GM12878 (cell line): ENCODE results near the gene INHBB. TPM values are rescaled to one million over a fixed set of nuclear protein-coding genes. Genes with fewer than 3 reads are reported as not detected.

Experiments used
- ATAC-seq: fragments of 200-7000 bp; cut with Tn5 transposase; 3 replicates; pipeline ENCODE4 v1.9.1; 2020; ENCODE audit warnings: mild to moderate bottlenecking, moderate library complexity
- BruUV-seq: library from RNA; stranded (reverse); fragments of 400-500 nt; replicated peaks from 2 replicates; lab custom pipeline; 2021; lab: Mats Ljungman, UMichigan
- CTCF ChIA-PET: fragments of 300-600 bp; sonication (Branson Sonifier 250); formaldehyde crosslinking; extraction: SDS; loops from one replicate; lab custom pipeline; 2021; ENCODE audit warnings: inconsistent platforms; lab: Yijun Ruan, JAX
- POLR2A ChIA-PET: fragments of 350-600 bp; formaldehyde crosslinking; extraction: SDS; loops from one replicate; lab custom pipeline; 2021; ENCODE audit warnings: inconsistent platforms; lab: Charles Lee
- RAD21 ChIA-PET: fragments of 300-600 bp; sonication (Branson Sonifier 250); formaldehyde crosslinking; loops from one replicate; lab custom pipeline; 2023; ENCODE audit warnings: antibody characterized with exemption; ENCODE audit not compliant: unreplicated experiment; lab: Charles Lee
- SMC1A ChIA-PET: fragments of 300-600 bp; sonication (Branson Sonifier 250); formaldehyde crosslinking; loops from one replicate; lab custom pipeline; 2023; ENCODE audit not compliant: unreplicated experiment, uncharacterized antibody; lab: Charles Lee
- DNase-seq: peaks from one replicate; pipeline ENCODE4 v3.0.0-alpha.2; 2011; ENCODE audit warnings: low read depth, low spot score
- FAIRE-seq: peaks from 3 replicates; lab custom pipeline; 2011; peaks lifted over from hg19 to GRCh38; lab: Jason Lieb, UNC
- H2AFZ ChIP-seq: 2 replicates; pipeline ENCODE4 v1.6.0; 2011; ENCODE audit warnings: low read depth, low read length, control low read depth; ENCODE audit not compliant: control insufficient read depth
- H3K27ac ChIP-seq: 2 replicates; pipeline ENCODE4 v1.5.1; 2011; ENCODE audit warnings: control low read depth; ENCODE audit not compliant: control insufficient read depth, insufficient read depth
- H3K27me3 ChIP-seq, 2 experiments: replicated peaks in 1 of 2; 2 replicates each; pipeline versions ENCODE4 v1.6.0 to v1.6.1; 2011; ENCODE audit warnings: low read length in 1 of 2; ENCODE audit not compliant: control insufficient read depth in 2 of 2, insufficient read depth in 2 of 2
- H3K36me3 ChIP-seq, 2 experiments: 2 replicates each; pipeline ENCODE4 v1.5.1; 2011; ENCODE audit warnings: low read length in 1 of 2; ENCODE audit not compliant: control insufficient read depth in 2 of 2, insufficient read depth in 2 of 2
- H3K4me1 ChIP-seq: 2 replicates; pipeline ENCODE4 v1.6.1; 2011; ENCODE audit warnings: mild to moderate bottlenecking, low read length, moderate library complexity, mixed read lengths; ENCODE audit not compliant: control insufficient read depth, insufficient read depth
- H3K4me2 ChIP-seq: 2 replicates; pipeline ENCODE4 v1.6.0; 2011; ENCODE audit warnings: control low read depth; ENCODE audit not compliant: control insufficient read depth, insufficient read depth
- H3K4me3 ChIP-seq: fragments of 200-600 bp; sonication (generic); 2 replicates; pipeline ENCODE4 v1.5.1; 2016
- H3K79me2 ChIP-seq: 2 replicates; pipeline ENCODE4 v1.6.0; 2011; ENCODE audit warnings: low read length; ENCODE audit not compliant: control insufficient read depth, insufficient read depth
- H3K9ac ChIP-seq: 2 replicates; pipeline ENCODE4 v1.8.0; 2011; ENCODE audit warnings: low read length, control low read depth, mixed read lengths; ENCODE audit not compliant: control insufficient read depth, insufficient read depth
- H3K9me3 ChIP-seq: replicated peaks from 3 replicates; pipeline ENCODE4 v1.5.1; 2011; ENCODE audit warnings: mild to moderate bottlenecking, low read length; ENCODE audit not compliant: control insufficient read depth, insufficient read depth
- H4K20me1 ChIP-seq: 2 replicates; pipeline ENCODE4 v1.6.0; 2011; ENCODE audit not compliant: control insufficient read depth, insufficient read depth
- BACH1 ChIP-seq: fragments of 450-650 bp; IDR thresholded peaks from 2 replicates; pipeline ENCODE4 v1.6.1; 2017; ENCODE audit warnings: mild to moderate bottlenecking, borderline replicate concordance
- BCL11A ChIP-seq: IDR thresholded peaks from 2 replicates; pipeline ENCODE4 v1.6.1; 2011; ENCODE audit warnings: low read depth, low read length
- BHLHE40 ChIP-seq, 2 experiments: fragments of 450-650 bp in 1 of 2; IDR thresholded peaks; 2 replicates each; pipeline ENCODE4 v1.6.1; 2011 to 2017; ENCODE audit warnings: low read depth in 2 of 2, borderline replicate concordance in 1 of 2, improper control_type of control experiment in 1 of 2, low read length in 1 of 2, mild to moderate bottlenecking in 1 of 2
- JUNB ChIP-seq: IDR thresholded peaks from 2 replicates; pipeline ENCODE4 v1.6.1; 2016; ENCODE audit warnings: antibody characterized with exemption, mild to moderate bottlenecking
- MTA3 ChIP-seq: IDR thresholded peaks from 2 replicates; pipeline ENCODE4 v1.6.1; 2012; ENCODE audit warnings: low read length, inconsistent platforms, borderline replicate concordance
- NFIC ChIP-seq: IDR thresholded peaks from 2 replicates; pipeline ENCODE4 v1.6.1; 2012; ENCODE audit warnings: low read depth, mild to moderate bottlenecking, inconsistent platforms, low read length, moderate library complexity
- SUZ12 ChIP-seq: fragments of 200-600 bp; sonication (generic); IDR thresholded peaks from one replicate; pipeline ENCODE4 v1.6.1; 2018; ENCODE audit warnings: antibody characterized with exemption, mild to moderate bottlenecking; ENCODE audit not compliant: unreplicated experiment
- TAF1 ChIP-seq: IDR thresholded peaks from 2 replicates; pipeline ENCODE4 v1.6.1; 2011; ENCODE audit warnings: mild to moderate bottlenecking, low read depth, low read length, borderline replicate concordance
- TCF12 ChIP-seq: IDR thresholded peaks from 2 replicates; pipeline ENCODE4 v1.6.1; 2011; ENCODE audit warnings: low read depth, mild to moderate bottlenecking, low read length
- WGBS: methylation state at CpG from one replicate; pipeline ENCODE4 v1.1.6; 2016; ENCODE audit warnings: low lambda C conversion rate; ENCODE audit not compliant: insufficient replicate concordance, insufficient coverage; ENCODE audit errors: missing lambda C conversion rate; 5-methylcytosine and 5-hydroxymethylcytosine counted together
- in situ Hi-C: fragments of 300-500 bp; cut with MboI; formaldehyde crosslinking; loops from 9 replicates; pipeline ENCODE4 v1.14.3; 2018; ENCODE audit warnings: mixed read lengths
- intact Hi-C: fragments of 100-400 bp; cut with micrococcal nuclease; formaldehyde crosslinking; loops from one replicate; pipeline ENCODE4 v1.14.2; 2022; ENCODE audit not compliant: unreplicated experiment
- polyA plus RNA-seq, 11 experiments: library from polyadenylated mRNA; depleted of rRNA in 4 of 11; unstranded in 6 of 11; stranded (reverse) in 5 of 11; fragments of >200 nt; fragmentation: Nextera tagmentation in 4 of 11; fragmentation: Illumina TruSeq in 1 of 11; extraction: Ambion mirVana in 4 of 11; extraction: Trizol in 1 of 11; gene quantifications; 1 replicate in 1 of 11; 2 replicates in 10 of 11; pipeline versions ENCODE4 v1.2.1 to v1.2.3, GENCODE V29; 2011 to 2016; ENCODE audit warnings: inconsistent platforms in 2 of 11, missing spikeins in 2 of 11, low read depth in 1 of 11
- total RNA-seq, 4 experiments: library from RNA; depleted of rRNA in 3 of 4; stranded (reverse); fragments of >200 nt in 3 of 4; fragmentation: Illumina TruSeq in 1 of 4; extraction: Trizol in 1 of 4; gene quantifications; 2 replicates each; pipeline versions ENCODE4 v1.2.1 to v1.2.3, GENCODE V29; 2013 to 2021
- TF ChIP-seq, protein P1 (sequence below): fragments of 450-650 bp; formaldehyde crosslinking; IDR thresholded peaks from 2 replicates; pipeline ENCODE4 v1.5.0; 2022; ENCODE audit warnings: mild to moderate bottlenecking, missing genetic modification characterization
- TF ChIP-seq, protein P2 (sequence below): fragments of 450-650 bp; conservative IDR thresholded peaks from 2 replicates; pipeline ENCODE4 v1.6.1; 2017; ENCODE audit warnings: mild to moderate bottlenecking, moderate library complexity
- TF ChIP-seq, protein P3 (sequence below): IDR thresholded peaks from 2 replicates; pipeline ENCODE4 v1.6.1; 2011; ENCODE audit warnings: low read depth, low read length, improper control_type of control experiment, borderline replicate concordance
- TF ChIP-seq, protein P4 (sequence below): fragments of 450-650 bp; formaldehyde crosslinking; IDR thresholded peaks from 2 replicates; pipeline ENCODE4 v1.4.0; 2022; ENCODE audit warnings: mild to moderate bottlenecking, moderate library complexity

The INHBB gene
- total and polyA plus RNA-seq, 10 of the 15 experiments (the other 5 are each of a cell fraction or from before 2014, with no cell fraction given): 0.05 TPM; not detected in 9

GRCh38 chr2:120347396-120348060 is 1.6 kb downstream of the INHBB start:
- DNase-seq (no peak), ATAC-seq (no peak), FAIRE-seq (no peak)
- Histone ChIP-seq H3K9ac (no peak overlapping the region), H3K4me1 (no peaks in the 10 kb centered on the region), H3K27ac (no peak overlapping the region), H3K9me3 (no peaks in the 10 kb centered on the region), H3K79me2 (no peaks in the 10 kb centered on the region), H3K36me3 (no peaks in the 10 kb centered on the region; a peak in 1 of 4 replicates), H3K27me3 (peaks cover 13 to 21% of the 10 kb centered on the region in 2 experiments), H3K4me3 (no peak overlapping the region), H4K20me1 (no peaks in the 10 kb centered on the region), H3K4me2 (no peak overlapping the region), H2AFZ (no peak overlapping the region)
- in situ Hi-C loops: no loop called here
- BruUV-seq: no TSS peak
- ChIA-PET SMC1A (no interaction called here), POLR2A (no interaction called here), RAD21 (no interaction called here), CTCF (no interaction called here)
- 6% methylated on average over 27 of the region's 27 CpGs for WGBS
- intact Hi-C loops: loop anchor here (10.0 kb wide), 1 partner anchor 207 kb away; no protein-coding TSS in a partner anchor
- TF ChIP-seq BACH1 (no peak), JUNB (no peak), TAF1 (no peak), TCF12 (no peak), BCL11A (no peak), SUZ12 (no peak), BHLHE40 (IDR thresholded peaks at IDR 0.05; ENCODE audit: borderline replicate concordance in 1 of 2, low read depth in 2 of 2, low read length in 1 of 2) (no peak), NFIC (no peak), MTA3 (no peak)
- TF ChIP-seq, protein P1, sequence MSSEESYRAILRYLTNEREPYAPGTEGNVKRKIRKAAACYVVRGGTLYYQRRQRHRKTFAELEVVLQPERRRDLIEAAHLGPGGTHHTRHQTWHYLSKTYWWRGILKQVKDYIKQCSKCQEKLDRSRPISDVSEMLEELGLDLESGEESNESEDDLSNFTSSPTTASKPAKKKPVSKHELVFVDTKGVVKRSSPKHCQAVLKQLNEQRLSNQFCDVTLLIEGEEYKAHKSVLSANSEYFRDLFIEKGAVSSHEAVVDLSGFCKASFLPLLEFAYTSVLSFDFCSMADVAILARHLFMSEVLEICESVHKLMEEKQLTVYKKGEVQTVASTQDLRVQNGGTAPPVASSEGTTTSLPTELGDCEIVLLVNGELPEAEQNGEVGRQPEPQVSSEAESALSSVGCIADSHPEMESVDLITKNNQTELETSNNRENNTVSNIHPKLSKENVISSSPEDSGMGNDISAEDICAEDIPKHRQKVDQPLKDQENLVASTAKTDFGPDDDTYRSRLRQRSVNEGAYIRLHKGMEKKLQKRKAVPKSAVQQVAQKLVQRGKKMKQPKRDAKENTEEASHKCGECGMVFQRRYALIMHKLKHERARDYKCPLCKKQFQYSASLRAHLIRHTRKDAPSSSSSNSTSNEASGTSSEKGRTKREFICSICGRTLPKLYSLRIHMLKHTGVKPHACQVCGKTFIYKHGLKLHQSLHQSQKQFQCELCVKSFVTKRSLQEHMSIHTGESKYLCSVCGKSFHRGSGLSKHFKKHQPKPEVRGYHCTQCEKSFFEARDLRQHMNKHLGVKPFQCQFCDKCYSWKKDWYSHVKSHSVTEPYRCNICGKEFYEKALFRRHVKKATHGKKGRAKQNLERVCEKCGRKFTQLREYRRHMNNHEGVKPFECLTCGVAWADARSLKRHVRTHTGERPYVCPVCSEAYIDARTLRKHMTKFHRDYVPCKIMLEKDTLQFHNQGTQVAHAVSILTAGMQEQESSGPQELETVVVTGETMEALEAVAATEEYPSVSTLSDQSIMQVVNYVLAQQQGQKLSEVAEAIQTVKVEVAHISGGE: no peak
- TF ChIP-seq, protein P2, sequence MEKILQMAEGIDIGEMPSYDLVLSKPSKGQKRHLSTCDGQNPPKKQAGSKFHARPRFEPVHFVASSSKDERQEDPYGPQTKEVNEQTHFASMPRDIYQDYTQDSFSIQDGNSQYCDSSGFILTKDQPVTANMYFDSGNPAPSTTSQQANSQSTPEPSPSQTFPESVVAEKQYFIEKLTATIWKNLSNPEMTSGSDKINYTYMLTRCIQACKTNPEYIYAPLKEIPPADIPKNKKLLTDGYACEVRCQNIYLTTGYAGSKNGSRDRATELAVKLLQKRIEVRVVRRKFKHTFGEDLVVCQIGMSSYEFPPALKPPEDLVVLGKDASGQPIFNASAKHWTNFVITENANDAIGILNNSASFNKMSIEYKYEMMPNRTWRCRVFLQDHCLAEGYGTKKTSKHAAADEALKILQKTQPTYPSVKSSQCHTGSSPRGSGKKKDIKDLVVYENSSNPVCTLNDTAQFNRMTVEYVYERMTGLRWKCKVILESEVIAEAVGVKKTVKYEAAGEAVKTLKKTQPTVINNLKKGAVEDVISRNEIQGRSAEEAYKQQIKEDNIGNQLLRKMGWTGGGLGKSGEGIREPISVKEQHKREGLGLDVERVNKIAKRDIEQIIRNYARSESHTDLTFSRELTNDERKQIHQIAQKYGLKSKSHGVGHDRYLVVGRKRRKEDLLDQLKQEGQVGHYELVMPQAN: no peak
- TF ChIP-seq, protein P3, sequence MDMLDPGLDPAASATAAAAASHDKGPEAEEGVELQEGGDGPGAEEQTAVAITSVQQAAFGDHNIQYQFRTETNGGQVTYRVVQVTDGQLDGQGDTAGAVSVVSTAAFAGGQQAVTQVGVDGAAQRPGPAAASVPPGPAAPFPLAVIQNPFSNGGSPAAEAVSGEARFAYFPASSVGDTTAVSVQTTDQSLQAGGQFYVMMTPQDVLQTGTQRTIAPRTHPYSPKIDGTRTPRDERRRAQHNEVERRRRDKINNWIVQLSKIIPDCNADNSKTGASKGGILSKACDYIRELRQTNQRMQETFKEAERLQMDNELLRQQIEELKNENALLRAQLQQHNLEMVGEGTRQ: no peak
- TF ChIP-seq, protein P4, sequence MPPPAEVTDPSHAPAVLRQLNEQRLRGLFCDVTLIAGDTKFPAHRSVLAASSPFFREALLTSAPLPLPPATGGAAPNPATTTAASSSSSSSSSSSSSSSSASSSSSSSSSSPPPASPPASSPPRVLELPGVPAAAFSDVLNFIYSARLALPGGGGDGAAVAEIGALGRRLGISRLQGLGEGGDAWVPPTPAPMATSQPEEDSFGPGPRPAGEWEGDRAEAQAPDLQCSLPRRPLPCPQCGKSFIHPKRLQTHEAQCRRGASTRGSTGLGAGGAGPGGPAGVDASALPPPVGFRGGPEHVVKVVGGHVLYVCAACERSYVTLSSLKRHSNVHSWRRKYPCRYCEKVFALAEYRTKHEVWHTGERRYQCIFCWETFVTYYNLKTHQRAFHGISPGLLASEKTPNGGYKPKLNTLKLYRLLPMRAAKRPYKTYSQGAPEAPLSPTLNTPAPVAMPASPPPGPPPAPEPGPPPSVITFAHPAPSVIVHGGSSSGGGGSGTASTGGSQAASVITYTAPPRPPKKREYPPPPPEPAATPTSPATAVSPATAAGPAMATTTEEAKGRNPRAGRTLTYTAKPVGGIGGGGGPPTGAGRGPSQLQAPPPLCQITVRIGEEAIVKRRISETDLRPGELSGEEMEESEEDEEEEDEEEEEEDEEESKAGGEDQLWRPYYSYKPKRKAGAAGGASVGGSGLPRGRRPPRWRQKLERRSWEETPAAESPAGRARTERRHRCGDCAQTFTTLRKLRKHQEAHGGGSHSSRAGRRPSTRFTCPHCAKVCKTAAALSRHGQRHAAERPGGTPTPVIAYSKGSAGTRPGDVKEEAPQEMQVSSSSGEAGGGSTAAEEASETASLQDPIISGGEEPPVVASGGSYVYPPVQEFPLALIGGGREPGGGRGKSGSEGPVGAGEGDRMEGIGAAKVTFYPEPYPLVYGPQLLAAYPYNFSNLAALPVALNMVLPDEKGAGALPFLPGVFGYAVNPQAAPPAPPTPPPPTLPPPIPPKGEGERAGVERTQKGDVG (CRISPR knock-in tag): no peak
